Mesendoderm (in vitro differentiated cells): ENCODE measurements around the gene PKD2L1.
"Not testable (repeated sequence)": the region's sequence is repeated elsewhere in the genome, so short reads cannot be mapped to it uniquely, and the experiment has no call there.

Experiments
- DNase-seq: peaks from one replicate; pipeline ENCODE4 v3.0.0; 2013
- H2AK5ac ChIP-seq: 2 replicates; pipeline ENCODE4 v1.6.1; 2013; ENCODE audit warnings: low read length, inconsistent platforms
- H2BK120ac ChIP-seq: 2 replicates; pipeline ENCODE4 v1.6.1; 2013; ENCODE audit warnings: low read depth, mild to moderate bottlenecking, low read length, moderate library complexity, mixed read lengths
- H2BK15ac ChIP-seq: replicated peaks from 2 replicates; pipeline ENCODE4 v1.6.1; 2013; ENCODE audit warnings: low read depth, mild to moderate bottlenecking, moderate library complexity
- H2BK5ac ChIP-seq: 2 replicates; pipeline ENCODE4 v1.6.1; 2013; ENCODE audit warnings: low read length, inconsistent platforms
- H3K18ac ChIP-seq: 2 replicates; pipeline ENCODE4 v1.6.1; 2013; ENCODE audit warnings: mild to moderate bottlenecking, low read length, mixed read lengths
- H3K23ac ChIP-seq: one replicate; pipeline ENCODE4 v1.6.1; 2013; ENCODE audit warnings: low read length
- H3K27ac ChIP-seq: 2 replicates; pipeline ENCODE4 v1.5.1; 2013; ENCODE audit warnings: low read depth, mild to moderate bottlenecking, inconsistent platforms, low read length, moderate library complexity
- H3K27me3 ChIP-seq: 2 replicates; pipeline ENCODE4 v1.6.1; 2013; ENCODE audit warnings: low read length, control low read depth, mild to moderate bottlenecking, inconsistent platforms; ENCODE audit not compliant: insufficient read depth, poor library complexity
- H3K36me3 ChIP-seq: 2 replicates; pipeline ENCODE4 v1.6.1; 2013; ENCODE audit warnings: low read length, inconsistent platforms; ENCODE audit not compliant: control insufficient read depth, insufficient read depth
- H3K4ac ChIP-seq: one replicate; pipeline ENCODE4 v1.6.1; 2013; ENCODE audit warnings: low read depth, mild to moderate bottlenecking, low read length, moderate library complexity
- H3K4me1 ChIP-seq: 2 replicates; pipeline ENCODE4 v1.6.1; 2013; ENCODE audit warnings: low read depth, low read length, inconsistent platforms; ENCODE audit not compliant: control insufficient read depth
- H3K4me2 ChIP-seq: 2 replicates; pipeline ENCODE4 v1.6.1; 2013; ENCODE audit warnings: low read length
- H3K4me3 ChIP-seq: 2 replicates; pipeline ENCODE4 v1.5.1; 2013; ENCODE audit warnings: mild to moderate bottlenecking, low read length
- H3K56ac ChIP-seq: one replicate; pipeline ENCODE4 v1.6.1; 2013; ENCODE audit warnings: low read length
- H3K79me1 ChIP-seq: 2 replicates; pipeline ENCODE4 v1.6.1; 2013; ENCODE audit warnings: low read length, inconsistent platforms
- H3K79me2 ChIP-seq: 2 replicates; pipeline ENCODE4 v1.6.1; 2013; ENCODE audit warnings: mild to moderate bottlenecking, low read length; ENCODE audit not compliant: control insufficient read depth, insufficient read depth
- H3K9ac ChIP-seq: 2 replicates; pipeline ENCODE4 v1.6.1; 2013; ENCODE audit warnings: low read length, inconsistent platforms
- H4K5ac ChIP-seq: one replicate; pipeline ENCODE4 v1.6.1; 2013; ENCODE audit warnings: low read length
- H4K8ac ChIP-seq: one replicate; pipeline ENCODE4 v1.6.1; 2013; ENCODE audit warnings: low read depth, mild to moderate bottlenecking, control low read depth, low read length, moderate library complexity
- WGBS: extraction: QIAGEN DNeasy Blood & Tissue Kit; methylation state at CpG from one replicate; pipeline ENCODE4 v1.1.7; 2013; ENCODE audit warnings: low lambda C conversion rate, missing lambda C conversion rate; ENCODE audit not compliant: insufficient coverage; ENCODE audit errors: extremely low coverage; 5-methylcytosine and 5-hydroxymethylcytosine counted together

PKD2L1 gene

DNA sequence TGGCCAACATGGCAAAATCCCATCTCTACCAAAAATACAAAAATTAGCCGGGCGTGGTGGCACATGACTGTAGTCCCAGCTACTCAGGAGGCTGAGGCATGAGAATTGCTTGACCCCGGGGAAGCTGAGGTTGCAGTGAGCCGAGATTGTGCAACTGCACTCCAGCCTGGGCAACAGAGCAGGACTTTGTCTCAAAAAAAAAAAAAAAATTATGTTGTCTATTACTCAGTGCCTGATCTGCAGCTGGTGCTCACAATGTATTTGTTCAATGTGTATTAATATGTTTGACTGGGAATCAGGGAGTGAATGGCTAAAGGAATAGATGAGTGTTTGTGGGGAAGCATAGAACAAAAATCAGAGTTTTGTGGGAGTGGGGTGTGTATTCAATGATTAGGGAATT is 37.7 kb downstream of the PKD2L1 start:
- H3K18ac ChIP-seq, H3K23ac ChIP-seq, H4K5ac ChIP-seq, H2BK15ac ChIP-seq, H3K9ac ChIP-seq, H3K4me2 ChIP-seq, H3K4me1 ChIP-seq, H3K4me3 ChIP-seq, H3K27me3 ChIP-seq, DNase-seq, H3K4ac ChIP-seq, H3K36me3 ChIP-seq, H3K79me2 ChIP-seq, H3K56ac ChIP-seq, H2AK5ac ChIP-seq, H3K27ac ChIP-seq, H2BK5ac ChIP-seq, H4K8ac ChIP-seq, H2BK120ac ChIP-seq, H3K79me1 ChIP-seq: not testable (repeated sequence)
- WGBS = no CpG with 5 or more reads among the region's 4 CpGs

DNA sequence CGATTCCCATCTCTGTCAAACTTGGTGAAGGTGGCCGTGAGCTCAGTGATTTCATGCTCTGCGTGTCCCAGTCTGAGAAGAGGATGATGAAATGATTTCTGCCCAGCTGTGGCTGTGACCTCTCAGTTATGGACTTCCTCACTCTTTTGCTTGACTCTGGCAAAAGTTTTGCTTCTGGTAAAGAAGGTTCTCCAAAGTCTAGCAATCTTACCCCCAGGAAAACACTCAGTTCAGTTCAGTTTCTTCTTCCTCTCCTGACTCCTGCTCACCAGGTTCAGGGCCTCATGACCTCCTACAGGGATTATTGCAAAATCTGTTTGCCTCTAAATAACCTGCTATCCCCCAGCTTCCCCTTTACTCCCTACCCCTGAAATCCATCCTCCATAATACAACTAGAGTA is 38.7 kb downstream of the PKD2L1 start:
- DNase-seq = no peak
- no peak overlapping the region for H4K5ac ChIP-seq
- no peaks in the 10 kb centered on the region for H3K27me3 ChIP-seq
- H3K79me1 ChIP-seq = no peaks in the 10 kb centered on the region
- H3K4ac ChIP-seq = no peak overlapping the region
- H3K4me2 ChIP-seq = no peak overlapping the region
- no peak overlapping the region for H3K23ac ChIP-seq
- no peak overlapping the region for H3K4me3 ChIP-seq
- H3K36me3 ChIP-seq = no peaks in the 10 kb centered on the region
- H3K4me1 ChIP-seq = no peaks in the 10 kb centered on the region
- WGBS = no CpG with 5 or more reads among the region's 3 CpGs
- H3K18ac ChIP-seq = no peak overlapping the region
- H3K56ac ChIP-seq = no peak overlapping the region
- no peaks in the 10 kb centered on the region for H3K79me2 ChIP-seq
- no peak overlapping the region for H2BK5ac ChIP-seq
- H3K27ac ChIP-seq = no peak overlapping the region
- H3K9ac ChIP-seq = no peak overlapping the region
- H2BK120ac ChIP-seq = no peak overlapping the region
- no peak overlapping the region for H4K8ac ChIP-seq
- H2BK15ac ChIP-seq = no peak overlapping the region
- H2AK5ac ChIP-seq = no peak overlapping the region

DNA sequence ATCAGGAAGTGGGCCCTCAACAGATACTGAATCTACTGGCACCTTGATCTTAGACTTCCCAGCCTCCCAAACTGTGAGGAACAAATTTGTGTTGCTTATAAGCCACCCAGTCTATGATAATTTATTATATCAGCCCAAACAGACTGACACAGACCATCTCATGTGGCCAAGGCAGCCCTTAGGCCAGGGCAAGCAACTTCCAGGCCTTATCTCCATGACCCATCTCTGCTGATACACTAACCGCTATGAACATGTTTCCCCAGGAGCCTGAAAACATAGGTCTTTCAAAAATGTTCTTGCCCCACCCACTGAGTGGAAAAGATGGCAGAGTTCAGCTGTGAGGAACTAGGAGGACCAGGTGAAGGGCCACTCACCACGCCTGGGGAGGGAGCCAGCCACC is 40.4 kb downstream of the PKD2L1 start:
- Histone ChIP-seq H3K27me3 (no peaks in the 10 kb centered on the region), H3K36me3 (no peaks in the 10 kb centered on the region), H2AK5ac (no peak overlapping the region), H3K27ac (no peak overlapping the region), H3K9ac (no peak overlapping the region), H3K18ac (no peak overlapping the region), H3K4me2 (no peak overlapping the region), H2BK120ac (no peak overlapping the region), H3K4ac (no peak overlapping the region), H4K8ac (no peak overlapping the region), H3K79me1 (peaks cover 2% of the 10 kb centered on the region), H4K5ac (no peak overlapping the region), H3K56ac (no peak overlapping the region), H3K4me1 (peaks cover 2% of the 10 kb centered on the region), H3K4me3 (no peak overlapping the region), H3K79me2 (peaks cover 8% of the 10 kb centered on the region), H2BK15ac (no peak overlapping the region), H3K23ac (no peak overlapping the region), H2BK5ac (no peak overlapping the region)
- DNase-seq = no peak
- no CpG with 5 or more reads among the region's 2 CpGs for WGBS

DNA sequence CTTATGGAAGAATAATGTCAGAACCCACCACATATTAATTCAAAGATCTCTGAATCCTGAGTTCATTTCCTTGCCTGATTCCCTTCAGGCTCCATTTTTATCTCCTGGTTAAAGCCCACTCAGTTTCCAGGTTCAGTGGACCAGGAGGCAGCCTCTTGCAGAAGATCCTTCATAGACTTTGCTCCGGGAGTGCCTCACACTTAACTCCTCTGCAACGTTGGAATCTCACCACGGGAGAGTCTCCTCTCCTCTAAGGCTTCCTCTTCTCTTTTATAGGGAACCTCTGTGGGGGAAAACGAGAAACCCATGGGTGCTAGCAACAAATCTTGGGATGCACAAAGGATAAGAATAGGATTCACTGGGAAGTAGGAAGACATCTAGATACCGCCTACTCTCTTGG is 41.8 kb downstream of the PKD2L1 start:
- no peak overlapping the region for H4K5ac ChIP-seq
- no CpG with 5 or more reads among the region's 5 CpGs for whole genome bisulfite sequencing
- H2BK5ac ChIP-seq = no peak overlapping the region

DNA sequence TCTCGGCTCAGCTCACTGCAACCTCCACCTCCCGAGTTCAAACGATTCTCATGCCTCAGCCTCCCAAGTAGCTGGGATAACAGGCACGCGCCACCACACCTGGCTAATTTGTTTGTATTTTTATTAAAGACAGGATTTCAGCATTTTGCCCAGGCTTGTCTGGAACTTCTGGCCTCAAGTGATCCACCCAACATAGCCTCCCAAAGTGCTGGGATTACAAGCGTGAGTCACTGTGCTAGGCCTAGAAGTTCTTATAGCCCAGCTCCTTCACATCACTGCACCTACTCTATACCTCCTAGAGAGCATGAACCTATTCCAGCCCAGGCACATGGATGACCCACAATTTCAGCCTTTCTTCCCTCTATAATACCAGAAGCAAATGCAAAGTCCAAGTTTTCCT is 42.3 kb downstream of the PKD2L1 start:
- WGBS = no CpG with 5 or more reads among the region's 6 CpGs
- DNase-seq = no peak
- Histone ChIP-seq H3K4me1 (peaks cover 2% of the 10 kb centered on the region), H3K79me1 (peaks cover 4% of the 10 kb centered on the region), H4K5ac (no peak overlapping the region), H3K27ac (no peak overlapping the region), H3K4me3 (no peak overlapping the region), H4K8ac (no peak overlapping the region), H2BK15ac (no peak overlapping the region), H3K79me2 (peaks cover 20% of the 10 kb centered on the region), H3K18ac (no peak overlapping the region), H2BK5ac (no peak overlapping the region), H3K56ac (no peak overlapping the region), H2AK5ac (no peak overlapping the region), H3K36me3 (no peaks in the 10 kb centered on the region), H3K4me2 (no peak overlapping the region), H3K4ac (no peak overlapping the region), H3K27me3 (no peaks in the 10 kb centered on the region), H3K9ac (no peak overlapping the region), H2BK120ac (no peak overlapping the region), H3K23ac (no peak overlapping the region)

More for the DNA sequence above, 41.8 kb downstream of the PKD2L1 start:
- H4K8ac ChIP-seq = no peak overlapping the region
- H3K4me1 ChIP-seq = peaks cover 2% of the 10 kb centered on the region
- no peak overlapping the region for H3K56ac ChIP-seq
- no peak overlapping the region for H2AK5ac ChIP-seq
- H3K27me3 ChIP-seq = no peaks in the 10 kb centered on the region
- H2BK15ac ChIP-seq = no peak overlapping the region
- H3K27ac ChIP-seq = no peak overlapping the region
- H3K79me1 ChIP-seq = peaks cover 4% of the 10 kb centered on the region
- H3K4ac ChIP-seq = no peak overlapping the region
- H3K79me2 ChIP-seq = peaks cover 17% of the 10 kb centered on the region
- no peak overlapping the region for H3K9ac ChIP-seq
- H2BK120ac ChIP-seq = no peak overlapping the region
- no peaks in the 10 kb centered on the region for H3K36me3 ChIP-seq
- DNase-seq = no peak
- H3K23ac ChIP-seq = no peak overlapping the region
- H3K4me2 ChIP-seq = no peak overlapping the region
- no peak overlapping the region for H3K18ac ChIP-seq
- H3K4me3 ChIP-seq = no peak overlapping the region
